Activated B cell treated with CpG ODN at 0.5 μM for 24 hours (primary cell): Measurements from ENCODE around the gene BANP. TPM values are rescaled to one million over a fixed set of nuclear protein-coding genes. Genes with fewer than 3 reads are reported as not detected.

Experiments
- ATAC-seq: fragments of 200-7000 bp; cut with Tn5 transposase; one replicate; pipeline ENCODE4 v1.10.0; 2021; ENCODE audit warnings: low read depth, mild to moderate bottlenecking, moderate library complexity
- CTCF ChIA-PET: fragments of 350-600 bp; sonication (Branson Sonifier 250); formaldehyde crosslinking; loops from one replicate; lab custom pipeline; 2021; ENCODE audit warnings: antibody characterized with exemption; lab: Charles Lee
- POLR2A ChIA-PET: fragments of 350-600 bp; sonication (Branson Sonifier 250); formaldehyde crosslinking; loops from one replicate; lab custom pipeline; 2021; ENCODE audit warnings: antibody characterized with exemption; lab: Charles Lee
- DNase-seq: peaks from one replicate; pipeline ENCODE4 v3.0.0; 2022
- H3K27ac Mint-ChIP-seq: one replicate; pipeline ENCODE4 v1.8.0; 2020; ENCODE audit warnings: mixed read lengths
- H3K27me3 Mint-ChIP-seq: one replicate; pipeline ENCODE4 v1.8.0; 2021; ENCODE audit warnings: mixed read lengths
- H3K36me3 Mint-ChIP-seq: one replicate; pipeline ENCODE4 v1.8.0; 2021; ENCODE audit warnings: low read depth, mixed read lengths
- H3K4me1 Mint-ChIP-seq: one replicate; pipeline ENCODE4 v1.8.0; 2021; ENCODE audit warnings: mixed read lengths
- H3K4me3 Mint-ChIP-seq: one replicate; pipeline ENCODE4 v1.8.0; 2020; ENCODE audit warnings: mild to moderate bottlenecking, mixed read lengths
- H3K9me3 Mint-ChIP-seq: one replicate; pipeline ENCODE4 v1.8.0; 2020; ENCODE audit warnings: mixed read lengths
- intact Hi-C: fragments of 100-400 bp; cut with micrococcal nuclease; formaldehyde crosslinking; loops from one replicate; pipeline ENCODE4 v1.15.1; 2024
- total RNA-seq: library from RNA; stranded (reverse); gene quantifications from 2 replicates; pipeline ENCODE4 v1.2.3, GENCODE V29; 2022
- TF ChIP-seq, protein P1 (sequence below): fragments of 200-600 bp; IDR thresholded peaks from one replicate; pipeline ENCODE4 v1.8.0; 2022; ENCODE audit warnings: antibody characterized with exemption, mild to moderate bottlenecking

BANP gene
- total RNA-seq, 1 donor from 2014 or later: 72.3 TPM

DNA sequence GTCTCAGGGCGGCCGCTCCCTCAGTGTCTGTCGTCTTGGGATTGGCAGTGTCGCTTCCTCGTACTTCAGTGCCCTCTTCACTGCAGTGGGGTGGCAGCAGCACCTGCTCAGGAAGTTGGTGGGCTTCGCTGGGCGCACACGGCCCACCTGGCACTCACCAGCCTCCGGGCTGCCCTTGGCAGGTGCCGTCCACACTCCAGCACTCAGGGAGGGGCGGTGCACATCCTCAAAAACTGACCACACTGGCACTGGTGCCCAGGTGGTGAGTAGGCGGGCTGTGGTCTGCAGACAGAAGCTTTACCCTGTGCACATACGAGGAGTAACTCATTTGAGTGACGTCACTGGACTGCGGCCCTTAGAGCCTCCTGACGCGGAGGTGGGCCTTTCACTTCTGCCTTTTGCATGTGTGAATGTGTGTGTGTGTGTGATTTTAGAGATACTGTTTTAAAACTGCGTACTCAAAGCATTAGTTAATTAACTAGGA, 94.6 kb downstream of the BANP start:
- Mint-ChIP-seq H3K4me1 (peaks cover 83% of the 10 kb centered on the region), H3K4me3 (peak overlapping the region; percentile 77), H3K27me3 (no peaks in the 10 kb centered on the region), H3K36me3 (peaks cover 41% of the 10 kb centered on the region), H3K9me3 (no peaks in the 10 kb centered on the region), H3K27ac (peak overlapping the region; percentile 98)
- TF ChIP-seq, protein P1, sequence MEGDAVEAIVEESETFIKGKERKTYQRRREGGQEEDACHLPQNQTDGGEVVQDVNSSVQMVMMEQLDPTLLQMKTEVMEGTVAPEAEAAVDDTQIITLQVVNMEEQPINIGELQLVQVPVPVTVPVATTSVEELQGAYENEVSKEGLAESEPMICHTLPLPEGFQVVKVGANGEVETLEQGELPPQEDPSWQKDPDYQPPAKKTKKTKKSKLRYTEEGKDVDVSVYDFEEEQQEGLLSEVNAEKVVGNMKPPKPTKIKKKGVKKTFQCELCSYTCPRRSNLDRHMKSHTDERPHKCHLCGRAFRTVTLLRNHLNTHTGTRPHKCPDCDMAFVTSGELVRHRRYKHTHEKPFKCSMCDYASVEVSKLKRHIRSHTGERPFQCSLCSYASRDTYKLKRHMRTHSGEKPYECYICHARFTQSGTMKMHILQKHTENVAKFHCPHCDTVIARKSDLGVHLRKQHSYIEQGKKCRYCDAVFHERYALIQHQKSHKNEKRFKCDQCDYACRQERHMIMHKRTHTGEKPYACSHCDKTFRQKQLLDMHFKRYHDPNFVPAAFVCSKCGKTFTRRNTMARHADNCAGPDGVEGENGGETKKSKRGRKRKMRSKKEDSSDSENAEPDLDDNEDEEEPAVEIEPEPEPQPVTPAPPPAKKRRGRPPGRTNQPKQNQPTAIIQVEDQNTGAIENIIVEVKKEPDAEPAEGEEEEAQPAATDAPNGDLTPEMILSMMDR: no peak
- ATAC-seq (peak; percentile 72), DNase-seq (peak; percentile 83)
- intact Hi-C loops: loop anchor here (1.0 to 10.0 kb wide), 10 partner anchors 23 to 605 kb away; partner anchors contain the start of genes BANP, CYBA and ZFPM1
- ChIA-PET POLR2A (interaction anchor here (0.6 to 3.9 kb wide), 15 partner anchors 12 to 411 kb away, joined by 3 to 23 read pairs (median 6); partner anchors contain the start of genes BANP and ZFPM1), CTCF (no interaction called here)

GRCh38 chr16:88047462-88047861, 96.2 kb downstream of the BANP start:
- peaks cover 40% of the 10 kb centered on the region for H3K36me3 Mint-ChIP-seq
- H3K27ac Mint-ChIP-seq: peak overlapping the region; percentile 98
- TF ChIP-seq, protein P1: no peak
- no peak for DNase-seq
- no peak overlapping the region for H3K4me3 Mint-ChIP-seq
- no peaks in the 10 kb centered on the region for H3K9me3 Mint-ChIP-seq
- no peaks in the 10 kb centered on the region for H3K27me3 Mint-ChIP-seq
- H3K4me1 Mint-ChIP-seq: peaks cover 69% of the 10 kb centered on the region
- ChIA-PET CTCF (interaction anchor here (1.2 kb wide), 1 partner anchor 13 kb away, joined by 3 read pairs; no protein-coding TSS in a partner anchor), POLR2A (interaction anchor here (0.5 to 3.9 kb wide), 6 partner anchors 17 to 265 kb away, joined by 3 to 23 read pairs (median 6); partner anchors contain the start of gene BANP)
- ATAC-seq: no peak
- intact Hi-C loops: loop anchor here (2.0 to 10.0 kb wide), 5 partner anchors 43 to 407 kb away; partner anchors contain the start of genes BANP and ZFPM1

GRCh38 chr16:88048985-88049384, 97.8 kb downstream of the BANP start:
- POLR2A ChIA-PET: interaction anchor here (0.8 to 3.9 kb wide), 2 partner anchors 17 to 20 kb away, joined by 3 to 23 read pairs; no protein-coding TSS in a partner anchor
- Mint-ChIP-seq H3K27ac (peak overlapping the region; percentile 98), H3K4me3 (no peak overlapping the region), H3K4me1 (peaks cover 55% of the 10 kb centered on the region), H3K27me3 (no peaks in the 10 kb centered on the region), H3K9me3 (no peaks in the 10 kb centered on the region), H3K36me3 (peaks cover 40% of the 10 kb centered on the region)
- CTCF ChIA-PET: no interaction called here
- ATAC-seq (no peak), DNase-seq (no peak)
- TF ChIP-seq, protein P1: no peak
- intact Hi-C loops: loop anchor here (10.0 kb wide), 3 partner anchors 64 to 406 kb away; partner anchors contain the start of gene ZFPM1

DNA sequence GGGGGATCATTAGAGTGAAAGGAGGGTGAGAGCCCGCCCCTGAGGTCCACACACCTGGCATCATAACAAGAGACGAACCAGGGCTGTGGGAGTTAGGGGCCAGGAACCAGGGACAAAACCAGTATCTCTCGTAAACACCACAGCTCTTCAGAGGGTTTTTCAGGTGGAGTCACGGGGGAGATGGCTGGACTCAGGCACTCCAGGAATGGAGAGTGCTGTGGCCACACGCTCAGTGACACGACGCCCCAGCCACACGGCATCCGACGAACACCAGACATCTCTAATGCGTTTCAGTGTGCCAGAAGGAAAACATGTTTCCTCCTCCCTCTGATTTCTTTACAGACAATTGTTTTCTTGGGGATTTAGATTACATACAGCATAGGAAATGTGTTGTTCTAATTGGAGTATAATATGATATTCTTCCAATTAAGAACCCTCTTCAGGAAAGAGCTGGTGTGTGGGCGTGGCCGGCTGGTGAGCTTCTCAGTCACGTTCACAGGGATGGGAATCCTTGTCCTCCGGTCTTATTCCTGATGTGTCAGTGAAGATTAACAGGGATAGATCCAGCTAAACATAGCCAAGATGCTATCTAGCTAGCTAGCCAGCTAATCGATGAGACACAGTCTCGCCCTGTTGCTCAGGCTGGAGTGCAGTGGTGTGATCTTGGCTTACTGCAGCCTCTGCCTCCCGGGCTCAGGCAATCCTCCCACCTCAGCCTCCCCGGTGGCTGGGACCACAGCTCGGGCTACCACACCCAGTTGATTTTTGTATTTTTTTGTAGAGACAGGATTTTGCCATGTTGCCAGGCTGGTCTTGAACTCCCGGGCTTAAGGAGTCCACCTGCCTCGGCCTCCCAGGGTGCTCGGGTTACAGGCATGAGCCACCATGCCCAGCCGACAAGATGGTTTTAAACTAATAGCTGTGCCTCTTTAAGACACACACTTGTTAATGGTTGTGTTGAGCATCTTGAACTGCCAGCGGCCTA, 98.6 kb downstream of the BANP start:
- H3K9me3 Mint-ChIP-seq: no peaks in the 10 kb centered on the region
- ChIA-PET CTCF (no interaction called here), POLR2A (interaction anchor here (0.8 kb wide), 1 partner anchor 16 kb away, joined by 3 read pairs; no protein-coding TSS in a partner anchor)
- H3K4me3 Mint-ChIP-seq: no peak overlapping the region
- intact Hi-C loops: loop anchor here (10.0 kb wide), 3 partner anchors 65 to 405 kb away; partner anchors contain the start of gene ZFPM1
- peaks cover 47% of the 10 kb centered on the region for H3K4me1 Mint-ChIP-seq
- no peak for DNase-seq
- TF ChIP-seq, protein P1: no peak
- H3K27me3 Mint-ChIP-seq: no peaks in the 10 kb centered on the region
- ATAC-seq: no peak
- peaks cover 40% of the 10 kb centered on the region for H3K36me3 Mint-ChIP-seq
- H3K27ac Mint-ChIP-seq: peak overlapping the region; percentile 98
